ENCODE results near the gene ARID4B.
"Not testable (repeated sequence)": the region's sequence is repeated elsewhere in the genome, so short reads cannot be mapped to it uniquely, and the experiment has no call there.

ARID4B gene

GRCh38 chr1:235159930-235160329 lies 168.0 kb downstream of the ARID4B start:
- H3K79me2 ChIP-seq (ENCODE audit: control insufficient read depth, insufficient read depth, low read length, poor library complexity); H2AFZ ChIP-seq (ENCODE audit: insufficient read depth, low read length, poor library complexity); H2BK12ac ChIP-seq (ENCODE audit: low read length); H3K9me3 ChIP-seq (ENCODE audit: insufficient read depth, low read depth, low read length); H4K12ac ChIP-seq (ENCODE audit: low read depth, low read length); H3K9ac ChIP-seq (ENCODE audit: low read length); H3K27ac ChIP-seq (ENCODE audit: low read depth, low read length); H3K14ac ChIP-seq (ENCODE audit: low read length); H4K8ac ChIP-seq (ENCODE audit: low read depth, low read length); H3K4me1 ChIP-seq (ENCODE audit: control insufficient read depth in 1 of 2, insufficient read depth in 2 of 2, low read length in 2 of 2); H3K27me3 ChIP-seq (ENCODE audit: insufficient read depth, low read length); H3K23ac ChIP-seq (ENCODE audit: low read length); H2BK5ac ChIP-seq (ENCODE audit: low read depth, low read length, poor library complexity); DNase-seq; H2BK120ac ChIP-seq (ENCODE audit: insufficient read depth, low read length, poor library complexity); H3K4me3 ChIP-seq (ENCODE audit: low read depth, low read length); H3K18ac ChIP-seq (ENCODE audit: low read length); H4K91ac ChIP-seq (ENCODE audit: low read depth, low read length); H3K79me1 ChIP-seq (ENCODE audit: low read length); H2AK5ac ChIP-seq (ENCODE audit: low read length): not testable (repeated sequence)
- Histone ChIP-seq H3K4ac (ENCODE audit: low read depth, low read length) (peak overlapping the region; percentile 47), H3K4me2 (ENCODE audit: low read length) (peak overlapping the region; percentile 35), H3K36me3 (ENCODE audit: control insufficient read depth in 1 of 2, insufficient read depth in 2 of 2, low read length in 2 of 2) (peaks cover 21 to 30% of the 10 kb centered on the region in 2 experiments)
- no CpG with 5 or more reads among the region's 9 CpGs for WGBS (ENCODE audit: extremely low coverage, insufficient coverage, insufficient read length)

- H3K79me1 ChIP-seq (ENCODE audit: low read length); H4K8ac ChIP-seq (ENCODE audit: low read depth, low read length); H3K18ac ChIP-seq (ENCODE audit: low read length); H3K9ac ChIP-seq (ENCODE audit: low read length); H3K4me2 ChIP-seq (ENCODE audit: low read length); H3K23ac ChIP-seq (ENCODE audit: low read length); H2BK5ac ChIP-seq (ENCODE audit: low read depth, low read length, poor library complexity); H2AFZ ChIP-seq (ENCODE audit: insufficient read depth, low read length, poor library complexity); H3K4me1 ChIP-seq (ENCODE audit: control insufficient read depth in 1 of 2, insufficient read depth in 2 of 2, low read length in 2 of 2); H3K14ac ChIP-seq (ENCODE audit: low read length); H3K27ac ChIP-seq (ENCODE audit: low read depth, low read length); H2BK12ac ChIP-seq (ENCODE audit: low read length); DNase-seq; H3K79me2 ChIP-seq (ENCODE audit: control insufficient read depth, insufficient read depth, low read length, poor library complexity); H4K12ac ChIP-seq (ENCODE audit: low read depth, low read length); H3K4me3 ChIP-seq (ENCODE audit: low read depth, low read length); H3K27me3 ChIP-seq (ENCODE audit: insufficient read depth, low read length); H3K9me3 ChIP-seq (ENCODE audit: insufficient read depth, low read depth, low read length); H2BK120ac ChIP-seq (ENCODE audit: insufficient read depth, low read length, poor library complexity); H4K91ac ChIP-seq (ENCODE audit: low read depth, low read length); H2AK5ac ChIP-seq (ENCODE audit: low read length): not testable (repeated sequence)
- Histone ChIP-seq H3K4ac (ENCODE audit: low read depth, low read length) (peak overlapping the region; percentile 2), H3K36me3 (ENCODE audit: control insufficient read depth in 1 of 2, insufficient read depth in 2 of 2, low read length in 2 of 2) (peaks cover 21 to 32% of the 10 kb centered on the region in 2 experiments)
- WGBS (ENCODE audit: extremely low coverage, insufficient coverage, insufficient read length), result no CpG with 5 or more reads among the region's 9 CpGs
These were observed 168.7 kb downstream of the ARID4B start for GRCh38 chr1:235159284-235159683.

GRCh38 chr1:235158680-235159079 lies 169.3 kb downstream of the ARID4B start:
- no peak overlapping the region for H2BK5ac ChIP-seq (ENCODE audit: low read depth, low read length, poor library complexity)
- DNase-seq, result no peak
- H2BK12ac ChIP-seq (ENCODE audit: low read length), result no peak overlapping the region
- no peak overlapping the region for H3K23ac ChIP-seq (ENCODE audit: low read length)
- H3K9me3 ChIP-seq (ENCODE audit: insufficient read depth, low read depth, low read length), result no peaks in the 10 kb centered on the region
- H3K18ac ChIP-seq (ENCODE audit: low read length), result no peak overlapping the region
- H3K79me1 ChIP-seq (ENCODE audit: low read length), result peaks cover 6% of the 10 kb centered on the region
- no peak overlapping the region for H3K9ac ChIP-seq (ENCODE audit: low read length)
- H3K36me3 ChIP-seq (ENCODE audit: control insufficient read depth in 1 of 2, insufficient read depth in 2 of 2, low read length in 2 of 2), result peaks cover 21 to 36% of the 10 kb centered on the region in 2 experiments
- H3K79me2 ChIP-seq (ENCODE audit: control insufficient read depth, insufficient read depth, low read length, poor library complexity), result peaks cover 3% of the 10 kb centered on the region
- no peak overlapping the region for H4K12ac ChIP-seq (ENCODE audit: low read depth, low read length)
- H4K91ac ChIP-seq (ENCODE audit: low read depth, low read length), result no peak overlapping the region
- H3K4me2 ChIP-seq (ENCODE audit: low read length), result no peak overlapping the region
- no peak overlapping the region for H2AFZ ChIP-seq (ENCODE audit: insufficient read depth, low read length, poor library complexity)
- no peak overlapping the region for H2BK120ac ChIP-seq (ENCODE audit: insufficient read depth, low read length, poor library complexity)
- no peak overlapping the region for H2AK5ac ChIP-seq (ENCODE audit: low read length)
- H3K27ac ChIP-seq (ENCODE audit: low read depth, low read length), result no peak overlapping the region
- H3K4me1 ChIP-seq (ENCODE audit: control insufficient read depth in 1 of 2, insufficient read depth in 2 of 2, low read length in 2 of 2), result peaks cover 8% of the 10 kb centered on the region in 2 experiments
- H3K4me3 ChIP-seq (ENCODE audit: low read depth, low read length), result no peak overlapping the region
- H3K14ac ChIP-seq (ENCODE audit: low read length), result no peak overlapping the region
- no CpG with 5 or more reads among the region's 6 CpGs for WGBS (ENCODE audit: extremely low coverage, insufficient coverage, insufficient read length)
- H3K4ac ChIP-seq (ENCODE audit: low read depth, low read length), result no peak overlapping the region
- H3K27me3 ChIP-seq (ENCODE audit: insufficient read depth, low read length), result no peaks in the 10 kb centered on the region
- H4K8ac ChIP-seq (ENCODE audit: low read depth, low read length), result no peak overlapping the region

- Histone ChIP-seq H2AK5ac (ENCODE audit: low read length) (no peak overlapping the region), H3K18ac (ENCODE audit: low read length) (no peak overlapping the region), H3K27me3 (ENCODE audit: insufficient read depth, low read length) (no peaks in the 10 kb centered on the region), H2BK12ac (ENCODE audit: low read length) (no peak overlapping the region), H3K4me2 (ENCODE audit: low read length) (no peak overlapping the region), H3K79me1 (ENCODE audit: low read length) (peaks cover 6% of the 10 kb centered on the region), H3K9ac (ENCODE audit: low read length) (no peak overlapping the region), H3K27ac (ENCODE audit: low read depth, low read length) (no peak overlapping the region), H4K8ac (ENCODE audit: low read depth, low read length) (no peak overlapping the region), H3K23ac (ENCODE audit: low read length) (no peak overlapping the region), H3K36me3 (ENCODE audit: control insufficient read depth in 1 of 2, insufficient read depth in 2 of 2, low read length in 2 of 2) (peaks cover 28 to 43% of the 10 kb centered on the region in 2 experiments), H3K9me3 (ENCODE audit: insufficient read depth, low read depth, low read length) (no peaks in the 10 kb centered on the region), H2BK5ac (ENCODE audit: low read depth, low read length, poor library complexity) (no peak overlapping the region), H2AFZ (ENCODE audit: insufficient read depth, low read length, poor library complexity) (no peak overlapping the region), H3K4me1 (ENCODE audit: control insufficient read depth in 1 of 2, insufficient read depth in 2 of 2, low read length in 2 of 2) (peaks cover 8% of the 10 kb centered on the region in 2 experiments), H4K12ac (ENCODE audit: low read depth, low read length) (no peak overlapping the region), H3K4ac (ENCODE audit: low read depth, low read length) (no peak overlapping the region), H3K79me2 (ENCODE audit: control insufficient read depth, insufficient read depth, low read length, poor library complexity) (peaks cover 3% of the 10 kb centered on the region), H2BK120ac (ENCODE audit: insufficient read depth, low read length, poor library complexity) (no peak overlapping the region), H4K91ac (ENCODE audit: low read depth, low read length) (no peak overlapping the region), H3K4me3 (ENCODE audit: low read depth, low read length) (no peak overlapping the region), H3K14ac (ENCODE audit: low read length) (no peak overlapping the region)
- DNase-seq, result no peak
- no CpG with 5 or more reads among the region's 4 CpGs for WGBS (ENCODE audit: extremely low coverage, insufficient coverage, insufficient read length)
These were observed 170.8 kb downstream of the ARID4B start for GRCh38 chr1:235157150-235157549.

Measured in trophoblast cell (in vitro differentiated cells and primary cell).